Activated CD4-positive, alpha-beta memory T cell treated with anti-CD3 and anti-CD28 coated beads for 36 hours (primary cell): ENCODE data around the gene TMUB1. TPM values are rescaled to one million over a fixed set of nuclear protein-coding genes. Genes with fewer than 3 reads are reported as not detected.
A peak's percentile ranks its signal among the peaks of the same experiment; 100 is the strongest.

Experiments used
- CTCF ChIA-PET: fragments of 350-600 bp; sonication (Branson Sonifier 250); formaldehyde crosslinking; loops from one replicate; lab custom pipeline; 2021; ENCODE audit warnings: antibody characterized with exemption, inconsistent platforms; lab: Charles Lee
- POLR2A ChIA-PET: fragments of 350-600 bp; sonication (Branson Sonifier 250); formaldehyde crosslinking; loops from one replicate; lab custom pipeline; 2021; ENCODE audit warnings: antibody characterized with exemption; lab: Charles Lee
- DNase-seq: peaks from one replicate; pipeline ENCODE4 v3.0.0-alpha.2; 2020
- H3K27ac Mint-ChIP-seq: one replicate; pipeline ENCODE4 v1.8.0; 2021; ENCODE audit warnings: mixed read lengths
- H3K27me3 Mint-ChIP-seq: one replicate; pipeline ENCODE4 v1.8.0; 2021; ENCODE audit warnings: mixed read lengths
- H3K36me3 Mint-ChIP-seq: one replicate; pipeline ENCODE4 v1.8.0; 2021; ENCODE audit warnings: mixed read lengths
- H3K4me1 Mint-ChIP-seq: one replicate; pipeline ENCODE4 v1.8.0; 2021; ENCODE audit warnings: low read depth, mixed read lengths
- H3K4me3 Mint-ChIP-seq: one replicate; pipeline ENCODE4 v1.8.0; 2021; ENCODE audit warnings: mild to moderate bottlenecking, mixed read lengths
- H3K9me3 Mint-ChIP-seq: one replicate; pipeline ENCODE4 v1.8.0; 2021; ENCODE audit warnings: mixed read lengths
- intact Hi-C: fragments of 100-400 bp; cut with micrococcal nuclease; formaldehyde crosslinking; loops from one replicate; pipeline ENCODE4 v1.15.1; 2023
- total RNA-seq, 2 experiments: library from RNA; stranded (reverse); gene quantifications; one replicate each; pipeline ENCODE4 v1.2.3, GENCODE V29; 2021

TMUB1 gene
- total RNA-seq, 2 experiments from 2014 or later: 53.8 to 60.9 TPM

GRCh38 chr7:151087245-151088018 is 4.1 kb upstream of the TMUB1 start:
- CTCF ChIA-PET: interaction anchor here (1.2 to 3.5 kb wide), 4 partner anchors 24 to 157 kb away, joined by 3 to 15 read pairs (median 6); no protein-coding TSS in a partner anchor
- peaks cover 5% of the 10 kb centered on the region for H3K27me3 Mint-ChIP-seq
- no peak overlapping the region for H3K27ac Mint-ChIP-seq

GRCh38 chr7:151086802-151087244 is 3.5 kb upstream of the TMUB1 start:
- H3K36me3 Mint-ChIP-seq: no peaks in the 10 kb centered on the region
- DNase-seq: peak; percentile 45
- peaks cover 5% of the 10 kb centered on the region for H3K27me3 Mint-ChIP-seq
- ChIA-PET CTCF (interaction anchor here (1.7 to 3.5 kb wide), 2 partner anchors 24 to 157 kb away, joined by 4 to 15 read pairs; no protein-coding TSS in a partner anchor), POLR2A (interaction anchor here (0.6 kb wide), 1 partner anchor 9 kb away, joined by 3 read pairs; no protein-coding TSS in a partner anchor)
- H3K4me3 Mint-ChIP-seq: peak overlapping the region; percentile 82
- H3K9me3 Mint-ChIP-seq: no peaks in the 10 kb centered on the region
- peak overlapping the region; percentile 60 for H3K27ac Mint-ChIP-seq
- peaks cover 42% of the 10 kb centered on the region for H3K4me1 Mint-ChIP-seq
- intact Hi-C loops: no loop called here

More at GRCh38 chr7:151087245-151088018, 4.1 kb upstream of the TMUB1 start:
- intact Hi-C loops: no loop called here
- DNase-seq: peak; percentile 53
- POLR2A ChIA-PET: interaction anchor here (1.1 kb wide), 1 partner anchor 9 kb away, joined by 4 read pairs; no protein-coding TSS in a partner anchor
- Mint-ChIP-seq H3K4me3 (peak overlapping the region; percentile 82), H3K9me3 (no peaks in the 10 kb centered on the region), H3K4me1 (peaks cover 37% of the 10 kb centered on the region), H3K36me3 (no peaks in the 10 kb centered on the region)

GRCh38 chr7:151085691-151086620 is 2.7 kb upstream of the TMUB1 start, which contains the start of gene AGAP3:
Gene AGAP3, plus strand, starts transcription at chr7:151086475. Its CDS starts 267 bp downstream, at chr7:151086742.
- POLR2A ChIA-PET: interaction anchor here (0.6 kb wide), 1 partner anchor 8 kb away, joined by 3 read pairs; no protein-coding TSS in a partner anchor
- DNase-seq: peak; percentile 59
- H3K9me3 Mint-ChIP-seq: no peaks in the 10 kb centered on the region
- peaks cover 5% of the 10 kb centered on the region for H3K27me3 Mint-ChIP-seq
- H3K4me1 Mint-ChIP-seq: peaks cover 38% of the 10 kb centered on the region
- no peaks in the 10 kb centered on the region for H3K36me3 Mint-ChIP-seq
- CTCF ChIA-PET: interaction anchor here (0.8 to 3.5 kb wide), 5 partner anchors 25 to 77 kb away, joined by 3 to 15 read pairs (median 9); no protein-coding TSS in a partner anchor
- intact Hi-C loops: no loop called here
- peak within 1 kb of the TSS; percentile 60 for H3K27ac Mint-ChIP-seq
- H3K4me3 Mint-ChIP-seq: peak within 1 kb of the TSS; percentile 82

GRCh38 chr7:151085329-151085690 is 2.0 kb upstream of the TMUB1 start:
- Mint-ChIP-seq H3K4me1 (peaks cover 38% of the 10 kb centered on the region), H3K27ac (no peak overlapping the region), H3K4me3 (peak overlapping the region; percentile 79), H3K27me3 (peaks cover 5% of the 10 kb centered on the region), H3K9me3 (no peaks in the 10 kb centered on the region), H3K36me3 (no peaks in the 10 kb centered on the region)
- no peak for DNase-seq
- ChIA-PET POLR2A (no interaction called here), CTCF (interaction anchor here (0.8 to 2.7 kb wide), 5 partner anchors 25 to 76 kb away, joined by 3 to 10 read pairs (median 3); no protein-coding TSS in a partner anchor)
- intact Hi-C loops: no loop called here

- H3K9me3 Mint-ChIP-seq: no peaks in the 10 kb centered on the region
- H3K36me3 Mint-ChIP-seq: peaks cover 2% of the 10 kb centered on the region
- DNase-seq: no peak
- ChIA-PET CTCF (interaction anchor here (1.8 to 2.7 kb wide), 2 partner anchors 27 to 56 kb away, joined by 8 to 9 read pairs; partner anchors contain the start of gene ABCB8), POLR2A (interaction anchor here (1.0 kb wide), 1 partner anchor 23 kb away, joined by 3 read pairs; no protein-coding TSS in a partner anchor)
- H3K27me3 Mint-ChIP-seq: peaks cover 5% of the 10 kb centered on the region
- peak overlapping the region; percentile 98 for H3K4me3 Mint-ChIP-seq
- peaks cover 42% of the 10 kb centered on the region for H3K4me1 Mint-ChIP-seq
- no peak overlapping the region for H3K27ac Mint-ChIP-seq
- intact Hi-C loops: loop anchor here (1.0 kb wide), 1 partner anchor 55 kb away; the partner anchor contains the start of gene ABCB8
Measured at GRCh38 chr7:151083824-151084160, 499 bp upstream of the TMUB1 start.

- Mint-ChIP-seq H3K27me3 (peaks cover 5% of the 10 kb centered on the region), H3K27ac (peak overlapping the region; percentile 78), H3K36me3 (peaks cover 6% of the 10 kb centered on the region), H3K4me1 (peaks cover 38% of the 10 kb centered on the region), H3K4me3 (peak overlapping the region; percentile 98), H3K9me3 (no peaks in the 10 kb centered on the region)
- POLR2A ChIA-PET: interaction anchor here (0.6 kb wide), 1 partner anchor 24 kb away, joined by 3 read pairs; no protein-coding TSS in a partner anchor
- intact Hi-C loops: loop anchor here (1.0 kb wide), 1 partner anchor 54 kb away; the partner anchor contains the start of gene ABCB8
- no peak for DNase-seq
- CTCF ChIA-PET: interaction anchor here (1.8 kb wide), 1 partner anchor 54 kb away, joined by 8 read pairs; the partner anchor contains the start of gene ABCB8
Measured at GRCh38 chr7:151082141-151083070, 887 bp downstream of the TMUB1 start.

- Mint-ChIP-seq H3K9me3 (no peaks in the 10 kb centered on the region), H3K4me3 (peak overlapping the region; percentile 98), H3K4me1 (peaks cover 38% of the 10 kb centered on the region), H3K27me3 (peaks cover 5% of the 10 kb centered on the region), H3K27ac (peak overlapping the region; percentile 70), H3K36me3 (peaks cover 6% of the 10 kb centered on the region)
- no peak for DNase-seq
- POLR2A ChIA-PET: interaction anchor here (0.7 to 1.5 kb wide), 4 partner anchors 8 to 63 kb away, joined by 3 to 5 read pairs (median 4); partner anchors contain the start of gene ATG9B
- intact Hi-C loops: loop anchor here (2.0 kb wide), 2 partner anchors 151 to 269 kb away; partner anchors contain the start of gene CHPF2
- CTCF ChIA-PET: interaction anchor here (0.9 to 1.6 kb wide), 3 partner anchors 29 to 163 kb away, joined by 3 to 9 read pairs (median 4); no protein-coding TSS in a partner anchor
Measured at GRCh38 chr7:151081170-151082101, 1.9 kb downstream of the TMUB1 start.

GRCh38 chr7:151080522-151081169 is 2.6 kb downstream of the TMUB1 start, which contains the start of gene FASTK:
Gene FASTK, minus strand, starts transcription at chr7:151080809. Its CDS starts 43 bp downstream, at chr7:151080766.
- DNase-seq: peak; percentile 93
- ChIA-PET POLR2A (interaction anchor here (0.7 to 1.5 kb wide), 4 partner anchors 9 to 62 kb away, joined by 3 to 5 read pairs (median 4); partner anchors contain the start of gene ATG9B), CTCF (interaction anchor here (0.9 to 1.6 kb wide), 3 partner anchors 30 to 163 kb away, joined by 3 to 9 read pairs (median 4); no protein-coding TSS in a partner anchor)
- H3K9me3 Mint-ChIP-seq: no peaks in the 10 kb centered on the region
- H3K4me1 Mint-ChIP-seq: peaks cover 35% of the 10 kb centered on the region
- H3K36me3 Mint-ChIP-seq: peaks cover 11% of the 10 kb centered on the region
- H3K27me3 Mint-ChIP-seq: peaks cover 5% of the 10 kb centered on the region
- H3K27ac Mint-ChIP-seq: peak within 1 kb of the TSS; percentile 86
- peak within 1 kb of the TSS; percentile 98 for H3K4me3 Mint-ChIP-seq
- intact Hi-C loops: loop anchor here (1.0 to 2.0 kb wide), 4 partner anchors 22 to 270 kb away; partner anchors contain the start of genes ABCF2 and CHPF2
